Stimulated activated CD4-positive, alpha-beta T cell treated with anti-CD3 and anti-CD28 coated beads, Interleukin-4, amount 100 ng/mL, for 24 hours (primary cell): ENCODE results near the gene CCNB1.
"Not testable (repeated sequence)": the region's sequence is repeated elsewhere in the genome, so short reads cannot be mapped to it uniquely, and the experiment has no call there.

Experiments used
- DNase-seq: peaks from one replicate; pipeline ENCODE4 v3.0.0-alpha.2; 2020

The CCNB1 gene

DNA sequence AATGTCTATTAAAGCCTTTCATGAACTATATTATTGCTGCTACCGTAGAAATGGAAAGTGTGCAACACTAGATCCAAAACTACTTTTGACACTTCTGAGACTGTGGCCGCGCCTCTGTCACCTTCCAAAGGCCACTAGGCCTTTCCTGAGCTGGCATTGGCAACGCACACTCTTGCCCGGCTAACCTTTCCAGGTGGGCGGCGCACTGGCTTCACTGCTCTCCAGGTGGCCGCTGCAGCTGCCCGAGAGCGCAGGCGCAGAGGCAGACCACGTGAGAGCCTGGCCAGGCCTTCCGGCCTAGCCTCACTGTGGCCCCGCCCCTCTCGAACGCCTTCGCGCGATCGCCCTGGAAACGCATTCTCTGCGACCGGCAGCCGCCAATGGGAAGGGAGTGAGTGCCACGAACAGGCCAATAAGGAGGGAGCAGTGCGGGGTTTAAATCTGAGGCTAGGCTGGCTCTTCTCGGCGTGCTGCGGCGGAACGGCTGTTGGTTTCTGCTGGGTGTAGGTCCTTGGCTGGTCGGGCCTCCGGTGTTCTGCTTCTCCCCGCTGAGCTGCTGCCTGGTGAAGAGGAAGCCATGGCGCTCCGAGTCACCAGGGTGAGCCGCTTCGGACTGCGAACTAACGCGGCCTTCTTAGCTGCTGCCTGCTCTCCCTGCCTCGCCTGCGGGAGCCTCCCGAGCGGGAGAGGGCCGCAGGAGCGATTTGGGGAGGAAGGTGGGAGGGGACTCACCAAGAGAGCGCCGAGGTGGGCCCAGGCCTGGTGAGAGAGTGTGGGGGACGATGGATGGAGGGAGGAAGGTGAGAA is at the start of gene CCNB1:
Gene CCNB1, plus strand, starts transcription at position 465 of the 807 bp plus-strand sequence. Its CDS starts 113 bp downstream, at position 578.
- peak; percentile 98 for DNase-seq

DNA sequence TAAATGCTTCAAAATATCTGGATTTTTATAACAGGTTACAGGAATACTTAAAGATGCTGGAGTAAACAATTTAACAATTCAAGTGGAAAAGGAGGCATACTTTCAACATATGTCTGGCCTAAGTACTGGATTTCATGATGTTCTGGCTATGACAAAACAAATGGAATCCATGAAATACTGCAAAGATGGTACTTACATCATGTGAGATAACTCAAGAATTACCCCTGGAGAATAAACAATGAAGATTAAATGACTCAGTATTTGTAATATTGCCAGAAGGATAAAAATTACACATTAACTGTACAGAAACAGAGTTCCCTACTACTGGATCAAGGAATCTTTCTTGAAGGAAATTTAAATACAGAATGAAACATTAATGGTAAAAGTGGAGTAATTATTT is 37.5 kb upstream of the CCNB1 start:
- DNase-seq, result no peak

GRCh38 chr5:69130241-69130640 is 36.7 kb upstream of the CCNB1 start:
- no peak for DNase-seq

GRCh38 chr5:69131304-69131703 is 35.6 kb upstream of the CCNB1 start:
- no peak for DNase-seq

- DNase-seq, result no peak
Measured at GRCh38 chr5:69134126-69134525, 32.8 kb upstream of the CCNB1 start.

GRCh38 chr5:69136293-69136692 is 30.7 kb upstream of the CCNB1 start:
- DNase-seq, result no peak

DNA sequence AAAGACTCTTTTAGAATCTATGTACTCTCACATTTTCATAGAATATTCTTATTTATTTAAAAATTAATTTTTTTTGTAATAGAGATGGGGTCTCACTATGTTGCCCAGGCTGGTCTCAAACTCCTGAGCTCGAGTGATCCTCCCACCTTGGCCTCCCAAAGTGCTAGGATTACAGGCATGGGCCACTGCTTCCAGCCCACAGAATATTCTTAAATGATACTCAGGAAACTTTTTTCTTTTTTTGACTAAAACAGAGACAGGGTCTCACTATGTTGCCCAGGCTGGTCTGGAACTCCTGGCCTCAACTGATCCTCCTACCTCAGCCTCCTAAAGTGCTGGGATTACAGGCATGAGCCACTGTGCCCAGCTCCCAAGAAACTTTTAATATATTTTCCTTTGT is 29.7 kb upstream of the CCNB1 start:
- DNase-seq, result not testable (repeated sequence)

DNA sequence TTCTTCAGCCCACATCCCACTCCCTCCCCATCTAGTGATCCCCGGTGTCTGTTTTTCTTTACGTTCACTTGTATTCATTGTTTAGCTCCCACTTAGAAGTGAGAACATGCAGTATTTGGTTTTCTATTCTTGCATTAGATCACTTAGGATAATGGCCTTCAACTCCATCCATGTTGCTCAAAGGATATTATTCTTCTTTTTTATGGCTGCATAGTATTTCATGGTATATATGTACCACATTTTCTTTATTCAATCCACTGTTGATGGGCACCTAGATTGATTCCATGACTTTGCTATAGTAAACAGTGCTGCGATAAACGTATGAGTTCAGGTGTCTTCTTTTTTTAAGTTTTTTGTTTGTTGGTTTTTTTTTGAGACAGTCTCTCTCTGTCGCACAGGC is 29.1 kb upstream of the CCNB1 start:
- no peak for DNase-seq

DNA sequence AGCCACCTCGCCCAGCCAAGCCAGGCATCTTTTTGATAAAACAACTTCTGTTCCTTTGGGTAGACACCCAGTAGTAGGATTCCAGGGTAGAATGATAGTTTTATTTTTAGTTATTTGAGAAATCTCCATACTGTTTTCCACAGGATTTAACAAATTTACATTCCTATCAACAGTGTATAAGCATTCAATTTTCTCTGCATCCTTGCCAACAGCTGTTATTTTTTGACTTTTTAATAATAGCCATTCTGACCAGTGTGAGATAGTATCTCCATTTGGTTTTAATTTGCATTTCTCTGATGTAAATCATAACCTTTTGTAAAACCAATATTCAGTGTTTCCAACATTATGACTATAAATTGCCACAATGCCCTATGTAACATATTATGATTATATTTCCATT is 28.2 kb upstream of the CCNB1 start:
- no peak for DNase-seq

GRCh38 chr5:69140239-69140638 is 26.7 kb upstream of the CCNB1 start:
- DNase-seq, result not testable (repeated sequence)

DNA sequence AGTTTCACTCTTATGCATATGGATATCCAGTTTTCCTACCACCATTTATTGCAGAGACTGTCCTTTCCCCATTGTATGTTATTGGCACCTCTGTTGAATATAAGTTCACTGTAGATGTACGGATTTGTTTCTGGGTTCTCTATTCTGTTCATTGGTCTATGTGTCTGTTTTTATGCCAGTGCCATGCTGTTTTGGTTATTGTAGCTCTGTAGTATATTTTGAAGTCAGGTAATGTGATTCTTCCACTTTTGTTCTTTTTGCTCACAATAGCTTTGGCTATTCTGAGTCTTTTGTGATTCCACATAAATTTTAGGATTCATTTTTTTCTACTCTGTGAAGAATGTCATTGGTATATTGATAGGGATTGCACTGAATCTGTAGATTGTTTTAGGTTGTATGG is 26.1 kb upstream of the CCNB1 start:
- no peak for DNase-seq

DNA sequence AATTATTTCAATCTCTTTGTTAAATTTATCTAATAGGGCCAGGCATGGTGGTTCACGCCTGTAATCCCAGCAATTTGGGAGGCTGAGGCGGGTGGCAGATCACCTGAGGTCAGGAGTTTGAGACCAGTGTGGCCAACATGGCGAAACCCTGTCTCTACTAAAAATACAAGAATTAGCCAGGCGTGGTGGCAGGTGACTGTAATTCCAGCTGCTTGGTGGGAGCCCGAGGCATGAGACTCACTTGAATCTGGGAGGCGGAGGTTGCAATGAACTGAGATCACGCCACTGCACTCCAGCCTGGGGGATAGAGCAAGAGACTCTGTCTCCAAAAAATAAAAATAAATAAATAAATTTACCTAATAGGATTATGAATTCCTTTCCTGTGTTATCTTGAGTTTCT is 18.4 kb upstream of the CCNB1 start:
- not testable (repeated sequence) for DNase-seq

DNA sequence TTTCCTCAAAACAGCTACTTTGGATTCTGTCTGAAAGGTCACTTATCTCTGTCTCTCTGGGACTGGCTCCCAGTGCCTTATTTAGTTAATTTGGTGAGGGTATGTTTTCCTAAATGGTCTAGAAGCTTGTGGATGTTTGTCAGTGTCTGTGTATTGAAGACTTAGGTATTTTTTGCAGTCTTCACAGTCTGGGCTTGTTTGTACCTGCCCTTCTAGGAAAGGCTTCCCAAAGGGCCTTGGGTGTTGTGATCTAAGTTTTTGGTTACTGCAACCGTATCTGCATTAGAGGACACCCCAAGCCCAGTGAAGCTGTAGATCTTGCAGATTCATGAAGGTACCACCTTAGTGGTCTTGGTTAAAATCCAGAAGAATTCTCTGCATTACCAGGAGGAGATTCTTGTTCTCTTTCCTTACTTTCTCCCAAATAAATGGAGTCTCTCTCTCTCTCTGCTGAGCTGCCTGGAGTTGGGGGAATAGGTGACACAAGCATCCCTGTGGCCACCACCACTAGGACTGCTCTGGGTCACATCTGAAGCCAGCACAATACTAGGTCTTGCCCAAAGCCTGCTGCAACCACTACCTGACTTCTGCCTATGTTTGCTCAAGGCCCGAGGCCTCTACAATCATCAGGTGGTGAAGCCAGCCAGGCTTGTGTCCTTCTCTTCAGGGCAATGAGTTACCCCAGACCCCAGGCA is 17.8 kb upstream of the CCNB1 start:
- no peak for DNase-seq

DNA sequence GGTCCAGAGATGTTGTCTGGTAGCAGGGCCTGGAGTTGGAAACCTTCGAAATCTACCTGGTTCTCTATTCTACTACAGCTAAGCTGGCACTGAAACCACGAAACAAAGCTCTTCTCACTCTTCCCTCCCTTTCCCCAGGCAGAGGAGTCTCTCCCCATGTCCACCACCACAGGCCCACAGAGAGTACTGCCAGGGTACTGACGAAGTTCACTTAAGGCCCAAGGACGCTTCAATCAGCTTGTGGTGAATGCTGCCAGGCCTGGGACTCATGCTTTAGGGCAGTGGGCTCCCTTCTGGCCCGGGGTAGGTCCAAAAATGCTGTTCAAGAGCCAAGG is 17.3 kb upstream of the CCNB1 start:
- DNase-seq, result no peak

GRCh38 chr5:69152731-69153130 is 14.2 kb upstream of the CCNB1 start:
- DNase-seq, result no peak

GRCh38 chr5:69156456-69156855 is 10.5 kb upstream of the CCNB1 start:
- no peak for DNase-seq

- no peak for DNase-seq
Measured at GRCh38 chr5:69158039-69158438, 8.9 kb upstream of the CCNB1 start.

DNA sequence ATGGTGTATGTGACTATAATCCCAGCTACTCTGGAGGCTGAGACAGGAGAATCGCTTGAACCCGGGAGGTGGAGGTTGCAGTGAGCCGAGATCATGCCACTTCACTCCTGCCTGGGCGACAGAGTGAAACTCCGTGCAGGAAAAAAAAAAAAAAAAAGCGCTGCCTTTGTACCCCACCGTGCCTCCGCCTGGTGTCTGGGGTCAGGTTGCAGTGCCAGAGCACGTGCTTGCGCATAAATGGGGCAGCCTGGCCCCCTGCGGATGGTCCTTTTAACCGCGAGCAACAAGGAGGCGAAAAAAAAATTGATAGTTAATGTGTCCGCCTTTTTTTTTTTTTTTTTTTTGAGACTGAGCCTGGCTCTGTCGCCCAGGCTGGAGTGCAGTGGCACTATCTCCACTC is 6.3 kb upstream of the CCNB1 start:
- DNase-seq, result no peak

- no peak for DNase-seq
Measured at GRCh38 chr5:69167493-69167855, 524 bp downstream of the CCNB1 start.

GRCh38 chr5:69167929-69168328 is 979 bp downstream of the CCNB1 start:
- DNase-seq, result no peak

- DNase-seq, result no peak
Measured at GRCh38 chr5:69170495-69170894, 3.5 kb downstream of the CCNB1 start.

DNA sequence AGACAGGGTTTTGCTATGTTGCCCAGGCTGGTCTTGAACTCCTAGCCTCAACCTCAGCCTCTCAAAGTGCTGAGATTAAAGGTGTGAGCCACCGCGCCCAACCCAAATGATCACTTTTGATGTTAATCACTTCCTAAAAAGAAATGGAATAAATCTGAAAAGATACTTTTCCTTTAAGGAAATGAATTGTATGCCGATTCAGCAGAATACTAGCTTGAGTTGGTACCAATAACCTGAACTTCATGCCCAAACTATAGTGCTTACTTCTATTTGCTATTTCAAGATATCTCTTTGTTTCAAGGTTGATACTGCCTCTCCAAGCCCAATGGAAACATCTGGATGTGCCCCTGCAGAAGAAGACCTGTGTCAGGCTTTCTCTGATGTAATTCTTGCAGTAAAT is 4.0 kb downstream of the CCNB1 start:
- DNase-seq, result no peak

DNA sequence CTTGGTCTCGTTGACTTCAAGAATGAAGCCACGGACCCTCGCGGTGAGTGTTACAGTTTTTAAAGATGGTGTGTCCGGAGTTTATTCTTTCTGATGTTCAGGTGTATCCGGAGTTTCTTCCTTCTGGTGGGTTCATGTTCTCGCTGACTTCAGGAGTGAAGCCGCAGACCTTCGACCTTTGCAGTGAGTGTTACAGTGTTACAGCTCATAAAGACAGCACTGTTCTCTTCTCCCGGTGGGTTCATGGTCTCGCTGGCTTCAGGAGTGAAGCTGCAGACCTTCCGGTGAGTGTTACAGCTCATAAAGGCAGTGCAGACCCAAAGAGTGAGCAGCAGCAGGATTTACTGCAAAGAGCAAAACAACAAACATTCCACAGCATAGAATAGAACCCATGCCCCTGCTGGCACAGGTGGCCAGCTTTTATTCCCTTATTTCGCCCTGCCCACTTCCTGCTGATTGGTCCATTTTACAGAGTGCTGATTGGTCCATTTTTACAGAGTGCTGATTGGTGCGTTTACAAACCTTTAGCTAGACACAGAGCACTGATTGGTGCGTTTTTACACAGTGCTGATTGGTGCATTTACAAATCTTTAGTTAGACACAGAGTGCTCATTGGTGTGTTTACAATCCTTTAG is 14.8 kb downstream of the CCNB1 start:
- not testable (repeated sequence) for DNase-seq

- no peak for DNase-seq
Measured at GRCh38 chr5:69184621-69185020, 17.7 kb downstream of the CCNB1 start.
